ENCODE measurements around the gene PHOSPHO1. TPM values are rescaled to one million over a fixed set of nuclear protein-coding genes. Genes with fewer than 3 reads are reported as not detected.
A peak's percentile ranks its signal among the peaks of the same experiment; 100 is the strongest.
"Not testable (repeated sequence)": the region's sequence is repeated elsewhere in the genome, so short reads cannot be mapped to it uniquely, and the experiment has no call there.

Gene PHOSPHO1
- total RNA-seq, 1 donor from 2014 or later, result 1.7 TPM

- intact Hi-C loops (cut with DNase I), result no loop called here
- H3K9me3 ChIP-seq, result peaks cover 5% of the 10 kb centered on the region
- no peaks in the 10 kb centered on the region for H3K36me3 ChIP-seq
- H3K4me3 ChIP-seq, result no peak overlapping the region
- no peak overlapping the region for H3K27ac ChIP-seq
- ATAC-seq (no peak), DNase-seq (no peak)
- H3K4me1 ChIP-seq, result no peaks in the 10 kb centered on the region
- H3K27me3 ChIP-seq, result no peaks in the 10 kb centered on the region
- no peak for TF ChIP-seq CTCF (IDR thresholded peaks at IDR 0.05)
Observed at GRCh38 chr17:49187301-49187700, 43.3 kb downstream of the PHOSPHO1 start.

- DNase-seq; ATAC-seq; H3K27ac ChIP-seq; H3K4me3 ChIP-seq; H3K9me3 ChIP-seq; H3K27me3 ChIP-seq; H3K4me1 ChIP-seq; intact Hi-C loops (cut with DNase I); H3K36me3 ChIP-seq: not testable (repeated sequence)
Observed at GRCh38 chr17:49185381-49185780, 45.2 kb downstream of the PHOSPHO1 start.

GRCh38 chr17:49184522-49184921, 46.1 kb downstream of the PHOSPHO1 start:
- intact Hi-C loops (cut with DNase I), result not testable (repeated sequence)

GRCh38 chr17:49183801-49184200, 46.8 kb downstream of the PHOSPHO1 start:
- Histone ChIP-seq H3K27me3 (no peaks in the 10 kb centered on the region), H3K4me1 (no peaks in the 10 kb centered on the region), H3K9me3 (peaks cover 5% of the 10 kb centered on the region), H3K36me3 (no peaks in the 10 kb centered on the region), H3K4me3 (no peak overlapping the region), H3K27ac (no peak overlapping the region)
- DNase-seq (no peak), ATAC-seq (no peak)
- no peak for TF ChIP-seq CTCF (IDR thresholded peaks at IDR 0.05)
- intact Hi-C loops (cut with DNase I), result no loop called here

More at GRCh38 chr17:49184522-49184921, 46.1 kb downstream of the PHOSPHO1 start:
- not testable (repeated sequence) for H3K4me1 ChIP-seq, DNase-seq, H3K36me3 ChIP-seq, H3K27ac ChIP-seq, H3K9me3 ChIP-seq, ATAC-seq, H3K27me3 ChIP-seq, H3K4me3 ChIP-seq

- DNase-seq (no peak), ATAC-seq (no peak)
- Histone ChIP-seq H3K36me3 (no peaks in the 10 kb centered on the region), H3K4me1 (no peaks in the 10 kb centered on the region), H3K27me3 (no peaks in the 10 kb centered on the region), H3K4me3 (no peak overlapping the region), H3K9me3 (peaks cover 5% of the 10 kb centered on the region), H3K27ac (no peak overlapping the region)
- intact Hi-C loops (cut with DNase I), result no loop called here
- no peak for TF ChIP-seq CTCF (IDR thresholded peaks at IDR 0.05)
Observed at GRCh38 chr17:49183341-49183740, 47.2 kb downstream of the PHOSPHO1 start.

- H3K4me3 ChIP-seq, result no peak overlapping the region
- no peak for TF ChIP-seq CTCF (IDR thresholded peaks at IDR 0.05)
- no peak overlapping the region for H3K27ac ChIP-seq
- no peak for ATAC-seq
- no peak for DNase-seq
- H3K9me3 ChIP-seq, result peaks cover 13% of the 10 kb centered on the region
- no peaks in the 10 kb centered on the region for H3K36me3 ChIP-seq
- H3K4me1 ChIP-seq, result no peaks in the 10 kb centered on the region
- intact Hi-C loops (cut with DNase I), result no loop called here
- no peaks in the 10 kb centered on the region for H3K27me3 ChIP-seq
Observed at GRCh38 chr17:49180998-49181635, 49.5 kb downstream of the PHOSPHO1 start.

- ATAC-seq, result peak; percentile 95
- Histone ChIP-seq H3K27me3 (no peaks in the 10 kb centered on the region), H3K4me3 (no peak overlapping the region), H3K4me1 (no peaks in the 10 kb centered on the region), H3K36me3 (no peaks in the 10 kb centered on the region), H3K27ac (no peak overlapping the region), H3K9me3 (peaks cover 14% of the 10 kb centered on the region)
- intact Hi-C loops (cut with DNase I), result no loop called here
- peak; percentile 86 for TF ChIP-seq CTCF (IDR thresholded peaks at IDR 0.05)
- DNase-seq, result peak; percentile 77
Observed at GRCh38 chr17:49180303-49180702, 50.3 kb downstream of the PHOSPHO1 start.

GRCh38 chr17:49175978-49176377, 54.6 kb downstream of the PHOSPHO1 start:
- H3K36me3 ChIP-seq; H3K4me1 ChIP-seq; H3K27ac ChIP-seq; H3K27me3 ChIP-seq; DNase-seq; H3K9me3 ChIP-seq; intact Hi-C loops (cut with DNase I); H3K4me3 ChIP-seq; ATAC-seq: not testable (repeated sequence)

Measured in upper lobe of right lung (tissue), 1 donor.